HG03025 (cell line): ENCODE measurements around the gene PODN.

Experiments used
- ATAC-seq: cut with Tn5 transposase; IDR thresholded peaks from one replicate; pipeline ENCODE4 v1.9.1; 2021; ENCODE audit warnings: mild to moderate bottlenecking, moderate library complexity; ENCODE audit not compliant: unreplicated experiment, low FRiP score

PODN gene

DNA sequence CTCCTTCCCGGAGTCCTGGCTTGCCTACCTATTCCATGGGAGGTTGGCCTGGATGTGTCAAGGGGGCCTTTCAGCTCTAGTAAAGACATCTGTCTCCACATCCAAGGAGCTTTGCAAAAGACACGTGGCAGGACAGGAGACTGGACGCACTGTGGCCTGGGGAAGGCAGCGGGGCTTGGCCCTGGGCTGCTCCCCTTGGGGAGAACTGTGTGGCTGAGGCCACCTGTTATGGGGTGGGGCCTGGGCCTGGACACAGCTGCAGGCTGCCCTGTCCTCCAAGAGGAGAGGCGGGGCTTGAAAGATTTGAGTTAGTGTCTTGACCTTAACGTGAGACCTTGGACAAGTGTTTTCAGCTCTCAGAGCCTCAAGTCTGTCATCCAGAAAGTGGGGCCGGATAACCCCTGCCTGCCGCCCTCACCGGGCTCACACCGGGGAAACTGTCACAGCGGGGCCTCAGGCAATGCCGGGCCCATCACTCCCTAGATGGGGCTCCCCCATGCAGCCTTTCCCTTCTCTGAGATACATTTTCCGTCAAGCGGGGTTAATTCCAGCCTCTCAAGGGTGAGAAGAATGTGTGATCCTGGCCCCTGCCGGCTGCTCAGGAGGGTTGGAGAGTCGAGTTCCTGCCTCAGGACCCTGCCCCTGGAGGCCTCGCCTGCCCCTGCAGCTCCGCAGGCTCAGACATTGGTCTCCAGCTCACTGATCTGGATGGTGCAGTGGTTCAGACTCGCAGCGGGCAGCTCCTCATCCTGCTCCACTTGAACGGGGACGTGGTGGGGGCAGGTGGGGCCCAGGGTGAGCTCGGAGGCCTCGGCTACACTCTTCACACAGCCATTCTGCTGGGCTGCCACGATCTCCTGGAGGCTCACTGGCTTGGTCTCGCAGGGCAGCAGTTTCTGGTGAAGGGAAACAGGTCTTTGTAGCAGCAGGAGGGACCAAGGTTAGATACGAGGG, 25.6 kb downstream of the PODN start:
- ATAC-seq, result no peak

DNA sequence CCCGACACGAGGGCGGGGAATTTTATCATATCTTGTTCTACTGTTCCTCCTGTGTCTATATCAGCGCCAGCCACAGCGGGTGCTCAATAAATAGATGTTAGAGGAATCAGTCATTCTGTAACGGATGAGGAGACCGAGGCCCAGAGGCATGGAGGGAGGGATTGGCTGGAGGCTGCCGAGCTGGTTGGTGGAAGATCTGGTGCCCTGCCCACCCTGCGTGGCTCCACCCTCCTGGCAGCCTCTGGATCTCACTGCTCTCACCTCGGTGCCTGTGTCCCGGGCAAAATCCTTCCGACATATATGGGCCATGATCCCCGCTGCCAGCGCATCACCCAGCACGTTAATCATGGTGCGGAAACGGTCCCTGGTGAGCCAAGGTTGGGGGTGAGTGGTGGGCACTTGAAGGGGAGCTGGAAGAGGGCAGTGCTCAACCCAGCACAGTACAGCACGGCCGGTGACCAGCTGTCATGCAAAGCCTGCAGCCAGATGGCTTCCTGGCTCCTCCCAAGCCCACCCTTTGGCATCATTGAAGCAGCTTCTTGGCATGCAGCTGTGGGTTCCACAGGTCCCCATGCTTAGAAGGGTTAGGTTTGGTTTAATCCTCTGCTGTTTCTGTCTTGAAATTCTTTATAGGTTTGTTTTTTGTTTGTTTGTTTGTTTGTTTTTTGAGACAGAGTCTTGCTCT, 26.7 kb downstream of the PODN start:
- ATAC-seq, result no peak

DNA sequence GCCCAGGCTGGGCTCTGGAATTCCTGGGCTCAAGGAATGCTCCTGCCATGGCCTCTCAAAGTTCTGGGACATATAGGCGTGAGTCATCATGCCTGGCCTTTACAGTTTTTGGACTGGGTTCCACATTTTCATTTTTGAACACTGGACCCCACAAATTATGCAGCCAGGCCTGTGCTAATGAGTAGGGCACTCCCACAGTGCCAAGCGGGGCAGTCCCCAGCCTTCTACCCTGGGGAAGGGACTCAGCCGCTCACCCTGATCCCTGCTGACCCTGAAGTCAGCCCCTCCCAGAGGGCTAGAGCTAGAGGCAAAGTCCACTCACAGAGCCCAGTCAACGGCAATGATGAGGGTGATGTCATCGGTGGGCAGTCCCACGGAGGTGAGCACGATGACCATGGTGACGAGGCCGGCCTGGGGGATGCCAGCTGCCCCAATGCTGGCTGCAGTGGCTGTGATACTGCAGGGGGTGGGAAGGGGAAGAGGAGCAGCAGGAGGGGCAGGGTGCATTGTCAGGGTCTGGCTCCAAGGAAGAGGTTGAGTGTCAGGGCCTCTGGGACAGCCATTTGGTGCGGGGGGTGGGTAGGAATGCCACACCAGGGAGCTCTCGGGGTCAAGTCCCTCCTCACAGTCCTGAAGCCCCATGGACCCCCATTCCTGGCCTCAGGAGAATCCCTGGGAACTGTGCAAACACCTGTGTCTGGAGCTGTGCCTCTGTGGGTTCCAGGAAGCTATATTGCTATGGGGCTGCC, 27.6 kb downstream of the PODN start:
- no peak for ATAC-seq

DNA sequence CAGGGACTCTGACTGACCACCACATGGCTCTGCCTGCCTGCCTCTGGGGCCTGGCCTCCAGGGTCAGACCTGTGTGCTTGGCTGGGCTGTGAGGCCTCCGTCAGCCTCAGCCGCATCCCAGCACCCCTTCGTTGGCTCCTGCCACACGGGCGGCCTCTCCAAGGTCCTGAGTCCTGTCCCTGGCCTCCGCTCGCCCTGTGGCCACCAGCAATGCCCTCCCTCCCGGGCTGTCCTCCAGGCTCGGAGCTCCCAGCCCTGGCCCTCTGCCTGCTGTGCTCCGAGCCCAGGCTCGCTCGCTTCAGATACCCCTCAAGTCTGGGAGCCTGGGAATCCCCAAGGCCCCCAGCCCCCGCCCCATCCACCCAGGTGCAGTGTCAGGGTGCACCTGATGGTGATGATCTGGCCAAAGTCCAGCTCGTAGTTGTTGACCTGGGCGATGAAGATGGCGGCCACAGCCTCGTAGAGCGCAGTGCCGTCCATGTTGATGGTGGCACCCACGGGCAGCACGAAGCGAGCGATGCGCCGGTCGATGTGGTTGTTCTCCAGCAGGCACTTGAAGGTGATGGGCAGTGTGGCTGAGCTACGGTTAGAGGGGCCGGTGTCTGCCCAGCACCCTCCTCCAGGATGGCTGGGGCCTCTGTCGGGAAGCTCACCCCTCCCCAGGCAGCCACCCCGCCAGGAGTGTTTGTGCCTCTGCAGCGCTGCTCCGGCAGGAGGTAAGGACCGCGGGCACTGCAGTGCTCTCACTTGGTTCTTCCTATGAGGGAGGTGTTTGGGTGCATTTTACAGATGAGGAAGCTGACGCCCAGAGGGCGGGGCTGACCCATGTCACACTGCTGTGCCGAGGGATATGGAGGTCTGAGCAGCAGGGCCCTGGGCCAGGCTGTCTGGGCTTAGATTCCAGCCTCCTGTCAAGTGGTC, 28.5 kb downstream of the PODN start:
- ATAC-seq, result no peak

DNA sequence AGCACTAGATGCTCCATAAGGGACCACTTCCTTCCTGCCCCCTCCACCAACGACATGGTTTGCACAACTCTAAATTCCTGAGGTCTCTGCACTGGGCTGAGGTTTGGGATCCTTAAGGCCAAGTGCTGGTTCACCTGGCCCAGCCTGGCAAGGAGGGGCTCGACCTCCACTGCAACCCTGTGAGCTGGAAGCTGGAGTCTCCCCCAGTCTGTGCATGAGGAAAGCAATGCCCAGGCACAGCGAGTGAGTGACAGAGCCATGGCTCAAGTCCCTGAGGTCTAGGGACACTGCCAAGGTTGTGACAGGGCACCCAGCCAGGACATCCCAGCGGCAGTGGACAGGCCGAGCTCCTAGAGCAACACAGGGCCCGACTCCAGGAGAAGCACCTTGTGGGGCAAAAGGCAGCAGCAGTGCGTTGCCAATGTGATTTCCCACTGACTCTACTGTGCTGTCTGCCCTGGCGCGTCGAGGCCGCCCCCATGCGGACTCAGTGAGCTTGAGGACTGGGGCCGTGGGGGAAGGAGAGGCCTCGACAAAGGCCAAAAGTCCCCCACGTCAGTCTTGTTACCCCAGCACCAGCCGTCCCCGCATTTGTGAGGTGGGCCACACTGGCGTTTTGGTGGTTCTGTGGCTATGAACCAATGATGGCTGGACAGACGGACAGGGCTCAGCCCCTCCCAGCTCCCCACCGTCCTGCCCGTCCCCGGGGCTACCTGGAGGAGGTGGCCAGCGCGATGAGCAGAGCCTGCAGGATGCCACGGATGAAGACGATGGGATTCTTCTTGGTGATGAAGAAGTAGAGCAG, 30.0 kb downstream of the PODN start:
- ATAC-seq, result no peak

DNA sequence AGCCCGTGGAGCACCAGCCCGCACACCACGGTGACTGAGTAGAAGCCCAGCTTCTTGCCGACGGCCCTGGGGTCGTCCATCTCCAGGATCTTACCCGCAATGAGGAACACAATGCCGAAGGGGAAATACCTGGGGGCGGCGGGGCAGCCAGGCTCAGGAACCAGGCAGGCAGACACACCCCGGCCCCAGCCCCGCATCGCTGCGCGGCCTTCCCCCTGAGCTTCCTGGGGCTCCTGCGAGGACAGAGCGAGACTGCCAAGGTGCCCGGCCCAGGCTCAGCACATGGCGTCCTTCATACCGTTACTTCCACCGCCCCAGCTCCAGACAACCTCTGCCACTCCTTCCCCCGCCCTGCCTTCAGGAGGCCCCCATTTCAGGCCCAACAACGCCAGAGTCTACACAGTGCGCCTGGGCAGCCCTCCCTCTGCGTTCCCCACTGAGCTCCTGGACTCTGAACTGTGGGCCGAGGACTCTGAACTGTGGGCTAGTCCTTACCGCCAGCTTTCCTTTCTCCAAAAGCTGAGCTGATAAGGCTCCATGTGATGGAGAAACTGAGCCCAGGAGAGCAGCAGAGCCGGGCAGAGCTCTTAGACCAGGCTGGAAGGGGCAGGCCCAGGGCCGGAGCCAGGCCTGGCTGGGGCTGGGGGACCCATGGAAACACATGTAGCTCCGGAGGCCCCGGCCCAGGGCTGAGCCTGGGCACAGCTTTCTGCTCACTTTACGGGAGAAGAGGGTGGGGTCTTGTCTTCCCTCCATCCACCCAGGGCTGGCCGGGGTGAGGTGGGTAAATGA, 30.8 kb downstream of the PODN start:
- ATAC-seq, result no peak

DNA sequence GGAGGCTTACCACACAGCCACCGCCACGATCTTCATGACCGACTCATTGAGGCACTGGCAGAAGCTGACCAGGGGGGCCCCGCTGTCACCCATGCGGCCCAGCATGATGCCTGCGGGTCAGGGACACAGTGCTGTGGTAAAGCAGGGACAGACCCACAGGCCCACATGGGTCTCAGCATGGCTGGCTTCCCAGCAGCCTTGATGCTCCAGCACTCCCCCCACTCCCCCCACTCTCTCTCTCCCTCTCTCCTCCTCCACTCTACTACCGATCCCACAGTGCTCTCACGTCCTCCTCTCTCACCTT, 31.4 kb downstream of the PODN start:
- ATAC-seq, result no peak

DNA sequence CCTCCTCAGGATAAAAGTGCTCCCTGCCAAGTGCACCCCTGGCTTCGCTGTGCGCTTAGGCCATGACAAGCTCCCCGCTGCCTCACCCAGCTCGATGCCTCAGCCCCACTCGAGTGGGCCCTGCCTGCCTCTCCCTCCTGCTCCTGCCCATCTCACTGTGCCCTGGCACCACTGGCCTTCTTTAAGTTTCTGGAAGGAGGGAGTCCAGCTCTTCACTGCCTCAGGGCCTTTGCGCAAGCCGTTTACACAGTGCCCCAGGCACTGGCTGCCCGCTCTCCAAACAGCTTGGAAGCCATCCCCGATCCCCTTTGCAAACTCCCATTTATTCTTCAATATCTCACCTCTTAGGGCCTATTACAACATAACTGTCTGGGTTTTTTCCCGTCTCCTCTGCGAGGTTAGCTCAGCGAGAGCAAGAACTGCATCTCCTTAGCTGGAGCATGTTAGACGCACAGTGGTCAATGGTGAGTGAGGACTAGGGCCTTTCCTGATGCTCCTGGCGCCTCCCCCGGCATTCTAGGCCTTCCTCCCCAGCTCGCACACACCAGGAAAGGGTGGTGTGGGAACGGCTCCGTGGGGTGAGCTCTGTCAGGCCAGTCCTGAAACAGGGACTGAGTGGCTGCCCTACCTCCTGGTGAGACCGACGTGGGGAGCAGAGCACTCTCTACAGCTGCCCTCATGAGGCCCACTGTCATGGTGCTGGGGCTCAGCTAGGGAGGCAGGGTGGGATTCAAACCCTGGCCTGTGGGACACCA, 31.9 kb downstream of the PODN start:
- ATAC-seq, result no peak

DNA sequence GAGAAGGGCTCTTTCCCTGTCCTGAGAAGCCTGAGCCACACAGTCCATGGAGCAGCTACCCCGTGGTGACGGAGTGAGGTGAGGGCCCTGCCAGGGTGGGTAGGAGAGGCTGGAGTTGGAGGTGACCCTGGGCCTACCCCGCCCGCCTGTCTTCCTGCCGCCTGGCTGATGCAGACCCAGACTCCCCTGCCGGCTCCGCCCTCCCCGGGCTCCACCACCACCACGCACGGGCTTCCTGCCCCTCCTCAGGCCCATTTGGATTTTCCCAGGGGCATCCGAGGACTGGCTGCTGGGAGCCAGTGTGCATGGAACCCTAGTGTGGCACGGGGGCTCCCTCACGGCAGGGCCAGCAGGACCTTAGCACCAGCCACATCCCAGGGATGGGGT, 32.5 kb downstream of the PODN start:
- ATAC-seq, result no peak

DNA sequence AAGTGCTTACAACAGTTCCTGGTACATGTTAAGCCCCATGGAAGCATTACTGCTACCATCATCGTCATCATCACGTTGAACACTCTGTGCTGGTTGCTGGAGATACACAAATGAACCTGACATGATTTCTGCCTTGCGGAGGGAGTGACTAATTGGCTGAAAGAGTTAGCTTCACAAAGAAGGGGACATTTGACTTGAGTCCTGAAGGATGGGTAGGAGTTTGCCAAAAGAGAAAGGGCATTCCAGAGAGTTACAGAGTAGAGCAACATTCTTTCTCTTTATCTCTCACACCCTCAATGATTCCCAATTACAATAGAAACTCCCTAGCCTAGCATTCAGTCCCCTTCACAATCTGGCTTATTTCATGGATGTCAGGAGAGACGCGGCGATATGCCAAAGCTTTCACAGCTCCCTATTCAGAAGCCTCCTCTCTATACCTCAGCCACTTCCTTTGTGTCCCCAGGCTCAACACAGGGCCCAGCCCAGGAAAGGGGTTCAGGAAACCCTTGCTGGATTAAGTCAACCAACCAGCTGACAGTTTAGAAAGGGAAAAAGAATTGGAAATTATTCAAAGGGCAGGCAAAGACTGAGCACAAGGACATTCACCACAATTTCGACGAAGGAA, 42.4 kb downstream of the PODN start:
- ATAC-seq, result no peak

DNA sequence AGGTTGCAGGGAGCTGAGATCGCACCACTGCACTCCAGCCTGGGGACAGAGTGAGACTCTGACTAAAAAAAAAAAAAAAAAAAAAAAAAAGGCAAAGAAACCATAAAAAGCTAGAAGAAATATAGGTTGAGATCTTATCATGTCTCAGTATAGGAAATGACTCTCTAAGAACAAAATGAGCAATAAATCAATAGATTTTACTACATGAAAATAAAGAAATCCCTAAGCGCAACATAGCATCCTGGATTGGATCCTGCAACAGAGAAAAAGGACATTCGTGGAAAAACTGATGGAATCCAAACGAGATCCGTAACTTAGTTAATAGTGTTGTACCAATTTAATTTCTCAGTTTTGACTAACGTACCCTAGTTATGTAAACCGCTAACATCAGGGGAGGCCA, 45.1 kb downstream of the PODN start:
- ATAC-seq, result no peak

DNA sequence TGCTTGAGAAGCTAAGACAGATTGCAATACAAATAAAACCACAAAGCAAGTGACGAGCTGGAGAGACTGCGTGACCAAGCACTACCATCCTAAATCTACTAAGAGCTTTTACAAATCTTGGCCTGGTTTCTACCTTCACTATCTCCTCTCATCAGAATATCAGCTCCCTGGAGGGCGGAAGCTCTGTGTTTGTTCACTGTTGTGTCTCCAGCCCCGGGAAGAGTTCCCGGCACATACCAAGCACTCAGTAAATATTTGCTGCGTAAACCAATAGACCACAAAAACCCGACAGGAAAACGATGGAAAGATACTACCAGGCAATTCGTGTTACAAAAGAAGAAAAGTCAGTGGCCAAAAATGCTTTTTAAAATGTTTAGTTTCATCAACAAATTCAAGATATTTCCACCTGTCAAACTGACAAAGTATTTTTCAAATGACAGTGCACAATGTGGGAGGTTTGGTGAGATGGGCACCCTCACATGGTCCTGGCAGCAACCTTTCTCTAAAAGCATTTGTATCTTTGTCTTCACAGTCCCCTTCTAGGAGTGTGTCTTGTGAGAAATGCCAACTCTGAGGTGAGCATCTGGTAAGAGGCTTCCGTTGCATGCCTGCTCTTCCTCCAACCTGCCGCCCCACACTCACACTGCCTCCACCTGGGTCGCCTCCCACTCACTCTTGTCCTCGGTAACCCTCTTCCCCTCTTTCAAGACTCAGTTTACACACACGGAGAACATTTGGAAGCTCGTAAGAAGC, 45.7 kb downstream of the PODN start:
- no peak for ATAC-seq

DNA sequence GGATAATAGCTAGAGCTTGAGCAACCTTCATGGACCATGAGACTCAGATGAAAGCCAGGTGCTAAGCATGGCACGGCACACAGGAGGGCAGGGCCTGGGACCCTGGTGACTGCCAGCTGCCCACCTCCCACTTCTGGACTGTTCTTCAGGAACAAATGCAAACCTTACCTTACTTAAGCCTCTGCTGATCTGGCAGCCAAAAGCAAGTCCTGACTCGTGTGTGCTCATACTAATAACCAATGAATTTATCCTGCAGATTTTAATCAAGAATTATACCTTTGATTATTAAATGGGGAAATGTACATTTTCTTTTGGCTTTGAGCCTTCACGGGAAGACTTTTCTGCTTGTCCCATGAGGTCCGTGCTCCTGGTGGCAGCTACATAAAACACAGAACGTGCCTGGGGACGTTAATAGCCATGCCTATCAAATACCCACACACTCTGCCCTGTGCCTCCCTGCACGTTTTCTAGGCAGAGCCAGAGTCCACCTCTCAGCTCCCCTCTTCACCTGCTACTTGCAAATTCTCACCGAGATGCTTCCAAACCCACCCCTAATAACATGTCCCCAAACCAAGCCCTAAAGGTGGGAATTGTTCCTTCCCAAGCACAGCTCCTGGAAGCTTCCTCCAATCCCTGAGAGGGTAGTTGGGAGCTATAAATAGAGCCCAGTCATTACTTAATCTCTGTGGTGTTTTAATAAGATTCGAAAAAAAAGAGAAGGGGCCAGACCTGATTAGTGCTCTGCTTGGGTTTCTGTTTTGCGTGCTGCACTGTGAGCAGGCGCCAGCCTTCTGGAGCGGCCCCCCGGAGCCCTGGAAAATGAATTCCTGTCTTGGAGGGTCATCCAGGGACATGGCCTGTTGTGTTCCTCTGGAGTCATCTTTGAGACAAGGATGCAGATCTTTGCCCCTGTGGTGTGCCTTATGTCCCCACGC, 46.9 kb downstream of the PODN start:
- no peak for ATAC-seq

DNA sequence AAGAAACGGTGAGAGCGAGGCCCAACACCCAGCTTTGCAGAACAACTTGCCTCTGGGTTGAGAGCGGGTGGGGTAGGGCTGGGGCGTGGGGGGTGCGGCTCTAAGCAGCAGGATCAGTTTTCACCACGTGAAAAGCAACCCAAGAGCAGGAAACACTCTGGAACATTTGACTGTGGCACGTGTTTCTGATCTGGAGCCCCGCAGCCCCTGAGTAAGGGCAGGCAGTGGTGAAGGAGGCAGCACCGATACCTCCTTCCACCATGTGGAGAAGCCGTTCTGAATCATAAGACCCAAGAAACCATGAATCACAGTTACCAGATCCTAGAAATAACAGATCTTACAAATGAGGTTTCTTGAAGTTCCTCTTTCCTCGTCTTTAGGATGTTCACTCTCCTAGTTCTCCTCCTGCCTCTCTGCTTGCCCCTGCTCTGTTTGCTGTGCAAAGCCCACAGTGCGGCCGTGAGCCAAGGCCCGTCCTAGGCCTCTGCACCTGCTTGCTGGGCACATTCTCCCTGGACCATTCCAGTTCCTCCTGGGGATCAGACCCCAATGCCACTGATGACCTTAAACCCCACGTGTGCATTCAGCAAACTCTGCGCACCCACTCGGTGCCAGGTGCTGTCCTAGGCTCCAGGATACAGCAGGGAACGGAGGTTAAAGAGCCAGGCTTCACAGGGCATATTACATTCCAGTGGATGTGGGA, 48.5 kb downstream of the PODN start:
- no peak for ATAC-seq

DNA sequence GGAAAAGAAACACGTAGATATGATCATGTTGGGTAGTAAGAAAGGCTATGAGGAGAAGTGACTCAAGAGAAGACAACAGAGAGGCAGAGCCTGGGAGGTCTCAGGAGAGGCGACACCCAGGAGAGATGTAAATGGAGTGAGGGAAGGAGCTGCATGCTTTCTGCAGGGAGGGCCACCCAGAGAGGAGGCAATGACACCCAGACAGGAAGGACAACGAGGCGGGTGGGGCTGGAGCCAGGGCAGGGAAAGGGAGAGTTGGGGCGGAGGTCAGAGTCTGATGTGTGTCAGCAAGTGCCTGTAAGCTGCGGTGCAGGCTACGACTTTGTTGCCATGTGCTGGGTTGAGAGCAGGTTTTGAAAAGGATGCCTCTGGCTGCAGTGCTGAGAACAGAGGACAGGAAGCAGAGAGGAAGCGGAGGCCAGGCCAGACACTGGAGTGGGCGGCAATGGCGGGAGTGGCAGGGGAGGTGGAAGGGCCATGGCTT, 49.1 kb downstream of the PODN start:
- no peak for ATAC-seq
